IMR-90 (cell line): Measurements from ENCODE around the gene JPT1. TPM values are rescaled to one million over a fixed set of nuclear protein-coding genes. Genes with fewer than 3 reads are reported as not detected.
A peak's percentile ranks its signal among the peaks of the same experiment; 100 is the strongest.

Source experiments
- ATAC-seq: fragments of 200-7000 bp; cut with Tn5 transposase; 2 replicates; pipeline ENCODE4 v1.9.1; 2020; ENCODE audit warnings: low read depth, mild to moderate bottlenecking, moderate library complexity
- BruUV-seq: library from RNA; stranded (reverse); fragments of 400-500 nt; replicated peaks from 2 replicates; lab custom pipeline; 2021; lab: Mats Ljungman, UMichigan
- CTCF ChIA-PET: fragments of 300-600 bp; formaldehyde crosslinking; extraction: SDS; loops from one replicate; lab custom pipeline; 2021; ENCODE audit warnings: antibody characterized with exemption; lab: Yijun Ruan, JAX
- POLR2A ChIA-PET: fragments of 300-600 bp; sonication (Branson Sonifier 250); formaldehyde crosslinking; loops from one replicate; lab custom pipeline; 2022; ENCODE audit warnings: antibody characterized with exemption; ENCODE audit not compliant: unreplicated experiment; lab: Charles Lee
- DNase-seq: peaks from one replicate; pipeline ENCODE4 v3.0.0; 2013
- H2AFZ ChIP-seq: replicated peaks from 2 replicates; pipeline ENCODE3; 2013; ENCODE audit warnings: low read length, mild to moderate bottlenecking; ENCODE audit not compliant: poor library complexity
- H2AK5ac ChIP-seq: 2 replicates; pipeline ENCODE4 v1.6.1; 2013; ENCODE audit warnings: low read depth, low read length, inconsistent platforms
- H2AK9ac ChIP-seq: replicated peaks from 2 replicates; pipeline ENCODE3; 2013; ENCODE audit warnings: mild to moderate bottlenecking, low read depth, low read length, moderate library complexity; ENCODE audit not compliant: poor library complexity
- H2BK120ac ChIP-seq: 2 replicates; pipeline ENCODE4 v1.6.1; 2013; ENCODE audit warnings: low read depth, low read length, inconsistent platforms
- H2BK15ac ChIP-seq: 3 replicates; pipeline ENCODE4 v1.6.1; 2013; ENCODE audit warnings: low read depth, low read length, inconsistent platforms
- H2BK20ac ChIP-seq: 2 replicates; pipeline ENCODE4 v1.6.1; 2013; ENCODE audit warnings: low read depth, mild to moderate bottlenecking, inconsistent platforms, low read length, moderate library complexity
- H2BK5ac ChIP-seq: 2 replicates; pipeline ENCODE4 v1.6.1; 2013; ENCODE audit warnings: mild to moderate bottlenecking, low read depth, low read length, inconsistent platforms; ENCODE audit not compliant: poor library complexity, severe bottlenecking
- H3K14ac ChIP-seq: replicated peaks from 2 replicates; pipeline ENCODE4 v1.6.1; 2013; ENCODE audit warnings: low read depth, low read length, inconsistent platforms
- H3K18ac ChIP-seq: 2 replicates; pipeline ENCODE4 v1.6.1; 2013; ENCODE audit warnings: low read depth, low read length, control low read depth
- H3K23ac ChIP-seq: 2 replicates; pipeline ENCODE4 v1.6.1; 2013; ENCODE audit warnings: low read depth, low read length, inconsistent platforms
- H3K27ac ChIP-seq: 2 replicates; pipeline ENCODE4 v1.5.1; 2013; ENCODE audit warnings: mild to moderate bottlenecking, control low read depth, low read length; ENCODE audit not compliant: insufficient read depth
- H3K27me3 ChIP-seq: 2 replicates; pipeline ENCODE4 v1.6.1; 2013; ENCODE audit warnings: low read length; ENCODE audit not compliant: control insufficient read depth, insufficient read depth
- H3K36me3 ChIP-seq: 2 replicates; pipeline ENCODE4 v1.6.1; 2013; ENCODE audit warnings: low read length, mixed read lengths; ENCODE audit not compliant: control insufficient read depth, insufficient read depth
- H3K4ac ChIP-seq: 2 replicates; pipeline ENCODE4 v1.6.1; 2013; ENCODE audit warnings: low read depth, low read length, inconsistent platforms
- H3K4me1 ChIP-seq: 2 replicates; pipeline ENCODE4 v1.6.1; 2013; ENCODE audit warnings: low read length, mixed read lengths; ENCODE audit not compliant: control insufficient read depth, insufficient read depth
- H3K4me2 ChIP-seq: 2 replicates; pipeline ENCODE4 v1.6.1; 2013; ENCODE audit warnings: low read depth, mild to moderate bottlenecking, control low read depth, low read length, moderate library complexity
- H3K4me3 ChIP-seq: 2 replicates; pipeline ENCODE4 v1.5.1; 2013; ENCODE audit warnings: low read depth, mild to moderate bottlenecking, control low read depth, low read length, moderate library complexity; ENCODE audit not compliant: insufficient read depth
- H3K56ac ChIP-seq: 2 replicates; pipeline ENCODE4 v1.6.1; 2013; ENCODE audit warnings: low read length, inconsistent platforms; ENCODE audit not compliant: insufficient read depth; ENCODE audit errors: extremely low read depth
- H3K79me1 ChIP-seq, 2 experiments: 2 replicates each; pipeline ENCODE4 v1.6.1; 2013; ENCODE audit warnings: low read length in 2 of 2, inconsistent platforms in 1 of 2, low read depth in 1 of 2
- H3K9ac ChIP-seq: 2 replicates; pipeline ENCODE4 v1.6.1; 2013; ENCODE audit warnings: low read depth, low read length, control low read depth
- H3K9me1 ChIP-seq: 2 replicates; pipeline ENCODE4 v1.6.1; 2013; ENCODE audit warnings: low read length, inconsistent platforms; ENCODE audit not compliant: insufficient read depth
- H3K9me3 ChIP-seq: 2 replicates; pipeline ENCODE4 v1.6.1; 2013; ENCODE audit warnings: low read length; ENCODE audit not compliant: control insufficient read depth, insufficient read depth
- H4K20me1 ChIP-seq: 2 replicates; pipeline ENCODE4 v1.6.1; 2013; ENCODE audit warnings: low read length, inconsistent platforms; ENCODE audit not compliant: insufficient read depth
- H4K5ac ChIP-seq: 2 replicates; pipeline ENCODE4 v1.6.1; 2013; ENCODE audit warnings: mild to moderate bottlenecking, low read depth, low read length, control low read depth
- H4K8ac ChIP-seq, 2 experiments: 2 replicates each; pipeline ENCODE4 v1.6.1; 2013; ENCODE audit warnings: low read depth in 2 of 2, low read length in 2 of 2, control low read depth in 1 of 2, inconsistent platforms in 1 of 2
- H4K91ac ChIP-seq: 2 replicates; pipeline ENCODE4 v1.6.1; 2013; ENCODE audit warnings: low read depth, low read length, inconsistent platforms; ENCODE audit not compliant: insufficient read depth
- BHLHE40 ChIP-seq: fragments of 150-350 bp; IDR thresholded peaks from 2 replicates; pipeline ENCODE4 v1.6.1; 2016; ENCODE audit warnings: mild to moderate bottlenecking, low read depth, low read length
- CEBPB ChIP-seq: IDR thresholded peaks from 2 replicates; pipeline ENCODE4 v1.6.1; 2012; ENCODE audit warnings: low read depth, low read length, improper control_type of control experiment
- CHD1 ChIP-seq: IDR thresholded peaks from 2 replicates; pipeline ENCODE4 v1.6.1; 2012; ENCODE audit warnings: low read depth, low read length, improper control_type of control experiment
- FOS ChIP-seq: fragments of 150-350 bp; IDR thresholded peaks from 2 replicates; pipeline ENCODE4 v1.6.1; 2016; ENCODE audit warnings: low read depth, low read length
- MAFK ChIP-seq: IDR thresholded peaks from 2 replicates; pipeline ENCODE4 v1.6.1; 2012; ENCODE audit warnings: low read depth, low read length, improper control_type of control experiment
- MAZ ChIP-seq: IDR thresholded peaks from 2 replicates; pipeline ENCODE4 v1.6.1; 2012; ENCODE audit warnings: low read depth, mild to moderate bottlenecking, low read length, improper control_type of control experiment, moderate library complexity, borderline replicate concordance
- MXI1 ChIP-seq: IDR thresholded peaks from 2 replicates; pipeline ENCODE4 v1.6.1; 2012; ENCODE audit warnings: low read depth, mild to moderate bottlenecking, low read length, moderate library complexity, borderline replicate concordance
- POLR2A ChIP-seq: IDR thresholded peaks from 2 replicates; pipeline ENCODE4 v1.6.1; 2012; ENCODE audit warnings: mild to moderate bottlenecking, low read depth, low read length
- RAD21 ChIP-seq: IDR thresholded peaks from 2 replicates; pipeline ENCODE4 v1.6.1; 2012; ENCODE audit warnings: low read length, improper control_type of control experiment
- RFX5 ChIP-seq: IDR thresholded peaks from 2 replicates; pipeline ENCODE4 v1.8.0; 2012; ENCODE audit warnings: low read depth, mild to moderate bottlenecking, low read length, moderate library complexity
- SMC3 ChIP-seq: fragments of 150-350 bp; IDR thresholded peaks from 2 replicates; pipeline ENCODE4 v1.6.1; 2016; ENCODE audit warnings: low read depth, mild to moderate bottlenecking, antibody characterized with exemption, low read length, moderate library complexity
- WGBS, 2 experiments: methylation state at CpG; one replicate each; pipeline versions ENCODE4 v1.1.5 to v1.1.7; 2013; ENCODE audit warnings: missing lambda C conversion rate in 2 of 2; ENCODE audit not compliant: insufficient read length in 1 of 2; ENCODE audit errors: extremely low coverage in 2 of 2; 5-methylcytosine and 5-hydroxymethylcytosine counted together
- dilution Hi-C: fragments of 300-500 bp; cut with HindIII; formaldehyde crosslinking; loops from one replicate; pipeline ENCODE4 v1.14.3; 2018; ENCODE audit warnings: low sequenced_read_pairs; ENCODE audit not compliant: unreplicated experiment
- in situ Hi-C: fragments of 300-500 bp; cut with MboI; formaldehyde crosslinking; loops from 3 replicates; pipeline ENCODE4 v1.14.3; 2019; ENCODE audit warnings: low sequenced_read_pairs, inconsistent platforms, mixed read lengths
- intact Hi-C: fragments of 100-400 bp; cut with micrococcal nuclease; formaldehyde crosslinking; loops from 2 replicates; pipeline ENCODE4 v1.10.0; 2022
- polyA plus RNA-seq, 3 experiments: library from polyadenylated mRNA; depleted of rRNA; stranded (reverse); fragments of >200 nt; gene quantifications; 2 replicates each; pipeline ENCODE4 v1.2.3, GENCODE V29; 2012; ENCODE audit warnings: low replicate concordance in 1 of 3
- total RNA-seq: library from RNA; depleted of rRNA; stranded (reverse); fragments of >200 nt; gene quantifications from 2 replicates; pipeline ENCODE4 v1.2.3, GENCODE V29; 2012
- TF ChIP-seq, protein P1 (sequence below): fragments of 150-350 bp; IDR thresholded peaks from 2 replicates; pipeline ENCODE4 v1.6.1; 2017; ENCODE audit warnings: mild to moderate bottlenecking, antibody characterized with exemption, low read length, low read depth
- TF ChIP-seq, protein P2 (sequence below): fragments of 150-350 bp; IDR thresholded peaks from 2 replicates; pipeline ENCODE4 v1.6.1; 2016; ENCODE audit warnings: low read depth, mild to moderate bottlenecking, low read length, moderate library complexity, borderline replicate concordance
- TF ChIP-seq, protein P3 (sequence below): conservative IDR thresholded peaks from 2 replicates; pipeline ENCODE4 v1.5.1; 2012; ENCODE audit warnings: mild to moderate bottlenecking, low read depth, low read length, improper control_type of control experiment

Gene JPT1
- total and polyA plus RNA-seq, 2 of the 4 experiments (the other 2 are of a cell fraction) = 118 to 272 TPM

DNA sequence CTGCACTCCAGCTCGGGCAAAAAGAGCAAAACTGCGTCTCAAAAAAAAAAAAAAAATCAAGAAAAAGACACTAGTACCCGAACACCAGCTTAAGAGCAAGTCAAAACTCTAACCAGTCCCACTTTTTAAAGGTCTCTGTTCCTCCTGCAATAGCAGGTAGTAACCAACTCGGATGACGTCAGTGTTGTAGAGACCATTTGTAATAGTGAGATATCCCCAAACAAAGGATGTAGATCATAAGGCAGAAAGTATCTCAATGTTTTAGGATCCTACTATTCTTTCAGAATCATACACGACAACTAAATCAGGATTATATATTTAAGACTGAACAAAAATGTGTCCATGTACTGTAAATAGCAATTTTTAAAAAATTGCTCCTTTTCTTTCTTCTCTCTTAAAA lies 2.4 kb downstream of the JPT1 start:
- H3K79me1 ChIP-seq = peaks cover 21 to 46% of the 10 kb centered on the region in 2 experiments
- peak overlapping the region; percentile 96 for H3K4me2 ChIP-seq
- H3K18ac ChIP-seq = no peak overlapping the region
- intact Hi-C loops = loop anchor here (2.0 kb wide), 1 partner anchor 13 kb away; no protein-coding TSS in a partner anchor
- no peak overlapping the region for H4K8ac ChIP-seq
- no peak overlapping the region for H3K4ac ChIP-seq
- H2AK9ac ChIP-seq = no peak overlapping the region
- ATAC-seq (no peak), DNase-seq (peak; percentile 52)
- peaks cover 14% of the 10 kb centered on the region for H3K36me3 ChIP-seq
- H3K4me1 ChIP-seq = 0 out of 2 replicates have a peak, but pooled peaks cover under 1% of the 10 kb centered on the region
- dilution Hi-C loops = no loop called here
- no peak overlapping the region; the same call in 1 of the 2 replicates for H3K9ac ChIP-seq
- H3K27ac ChIP-seq = no peak overlapping the region
- no peak overlapping the region for H4K91ac ChIP-seq
- H3K4me3 ChIP-seq = no peak overlapping the region
- no peaks in the 10 kb centered on the region for H3K9me3 ChIP-seq
- 67% methylated on average over 1 of the region's 6 CpGs; no CpG with 5 or more reads in 1 of the 2 experiments for WGBS, 2 experiments
- no peak overlapping the region for H2AK5ac ChIP-seq
- no peaks in the 10 kb centered on the region for H3K27me3 ChIP-seq
- H2BK5ac ChIP-seq = no peak overlapping the region
- no peak overlapping the region for H2BK120ac ChIP-seq
- H3K14ac ChIP-seq = 0 out of 2 replicates have a peak overlapping the region, but pooled peaks have one; percentile 44
- peaks cover 23% of the 10 kb centered on the region for H4K20me1 ChIP-seq
- H2AFZ ChIP-seq = no peak overlapping the region
- no peak overlapping the region for H2BK20ac ChIP-seq
- peak overlapping the region; percentile 53; the same call in 1 of the 2 replicates for H3K23ac ChIP-seq
- H3K56ac ChIP-seq = no peak overlapping the region
- no peak overlapping the region for H2BK15ac ChIP-seq
- H3K9me1 ChIP-seq = peaks cover 6% of the 10 kb centered on the region; the same call in 1 of the 2 replicates
- no peak overlapping the region for H4K5ac ChIP-seq
- in situ Hi-C loops = no loop called here
- ChIA-PET CTCF (no interaction called here), POLR2A (interaction anchor here (0.6 kb wide), 1 partner anchor 36 kb away, joined by 4 read pairs; no protein-coding TSS in a partner anchor)
- TF ChIP-seq RFX5 (no peak), BHLHE40 (no peak), CHD1 (no peak), MAFK (no peak), RAD21 (no peak), MAZ (no peak), FOS (no peak), SMC3 (no peak), MXI1 (no peak), CEBPB (no peak), POLR2A (no peak)
- TF ChIP-seq, protein P1, sequence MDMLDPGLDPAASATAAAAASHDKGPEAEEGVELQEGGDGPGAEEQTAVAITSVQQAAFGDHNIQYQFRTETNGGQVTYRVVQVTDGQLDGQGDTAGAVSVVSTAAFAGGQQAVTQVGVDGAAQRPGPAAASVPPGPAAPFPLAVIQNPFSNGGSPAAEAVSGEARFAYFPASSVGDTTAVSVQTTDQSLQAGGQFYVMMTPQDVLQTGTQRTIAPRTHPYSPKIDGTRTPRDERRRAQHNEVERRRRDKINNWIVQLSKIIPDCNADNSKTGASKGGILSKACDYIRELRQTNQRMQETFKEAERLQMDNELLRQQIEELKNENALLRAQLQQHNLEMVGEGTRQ = no peak
- TF ChIP-seq, protein P2, sequence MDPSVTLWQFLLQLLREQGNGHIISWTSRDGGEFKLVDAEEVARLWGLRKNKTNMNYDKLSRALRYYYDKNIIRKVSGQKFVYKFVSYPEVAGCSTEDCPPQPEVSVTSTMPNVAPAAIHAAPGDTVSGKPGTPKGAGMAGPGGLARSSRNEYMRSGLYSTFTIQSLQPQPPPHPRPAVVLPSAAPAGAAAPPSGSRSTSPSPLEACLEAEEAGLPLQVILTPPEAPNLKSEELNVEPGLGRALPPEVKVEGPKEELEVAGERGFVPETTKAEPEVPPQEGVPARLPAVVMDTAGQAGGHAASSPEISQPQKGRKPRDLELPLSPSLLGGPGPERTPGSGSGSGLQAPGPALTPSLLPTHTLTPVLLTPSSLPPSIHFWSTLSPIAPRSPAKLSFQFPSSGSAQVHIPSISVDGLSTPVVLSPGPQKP = no peak
- TF ChIP-seq, protein P3, sequence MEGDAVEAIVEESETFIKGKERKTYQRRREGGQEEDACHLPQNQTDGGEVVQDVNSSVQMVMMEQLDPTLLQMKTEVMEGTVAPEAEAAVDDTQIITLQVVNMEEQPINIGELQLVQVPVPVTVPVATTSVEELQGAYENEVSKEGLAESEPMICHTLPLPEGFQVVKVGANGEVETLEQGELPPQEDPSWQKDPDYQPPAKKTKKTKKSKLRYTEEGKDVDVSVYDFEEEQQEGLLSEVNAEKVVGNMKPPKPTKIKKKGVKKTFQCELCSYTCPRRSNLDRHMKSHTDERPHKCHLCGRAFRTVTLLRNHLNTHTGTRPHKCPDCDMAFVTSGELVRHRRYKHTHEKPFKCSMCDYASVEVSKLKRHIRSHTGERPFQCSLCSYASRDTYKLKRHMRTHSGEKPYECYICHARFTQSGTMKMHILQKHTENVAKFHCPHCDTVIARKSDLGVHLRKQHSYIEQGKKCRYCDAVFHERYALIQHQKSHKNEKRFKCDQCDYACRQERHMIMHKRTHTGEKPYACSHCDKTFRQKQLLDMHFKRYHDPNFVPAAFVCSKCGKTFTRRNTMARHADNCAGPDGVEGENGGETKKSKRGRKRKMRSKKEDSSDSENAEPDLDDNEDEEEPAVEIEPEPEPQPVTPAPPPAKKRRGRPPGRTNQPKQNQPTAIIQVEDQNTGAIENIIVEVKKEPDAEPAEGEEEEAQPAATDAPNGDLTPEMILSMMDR = no peak
- no TSS peak for BruUV-seq
